Left ventricle myocardium inferior (tissue), 1 donor: Measurements from ENCODE around the gene SDHAF1. TPM values are rescaled to one million over a fixed set of nuclear protein-coding genes. Genes with fewer than 3 reads are reported as not detected.
"Not testable (repeated sequence)": the region's sequence is repeated elsewhere in the genome, so short reads cannot be mapped to it uniquely, and the experiment has no call there.

ENCODE experiments used
- DNase-seq: peaks from one replicate; pipeline ENCODE4 v3.0.0-alpha.2; 2020
- H3K27ac ChIP-seq: fragments of 200-600 bp; replicated peaks from 2 replicates; pipeline ENCODE4 v1.8.0; 2021
- H3K27me3 ChIP-seq: fragments of 200-600 bp; 2 replicates; pipeline ENCODE4 v1.8.0; 2021; ENCODE audit warnings: low read depth
- H3K36me3 ChIP-seq: fragments of 200-600 bp; 2 replicates; pipeline ENCODE4 v1.8.0; 2021
- H3K4me1 ChIP-seq: fragments of 200-600 bp; 2 replicates; pipeline ENCODE4 v1.8.0; 2021
- H3K4me3 ChIP-seq: fragments of 200-600 bp; 2 replicates; pipeline ENCODE4 v1.8.0; 2021; ENCODE audit warnings: mild to moderate bottlenecking, moderate library complexity
- H3K9me3 ChIP-seq: fragments of 200-600 bp; replicated peaks from 2 replicates; pipeline ENCODE4 v1.8.0; 2021
- intact Hi-C: fragments of 100-400 bp; cut with micrococcal nuclease; formaldehyde crosslinking; loops from one replicate; pipeline ENCODE4 v1.11.0; 2022
- long read RNA-seq: library from polyadenylated mRNA; unstranded; transcript quantifications from one replicate; pipeline ENCODE4 v2.0.0, GENCODE V29; 2021
- total RNA-seq: library from RNA; stranded (reverse); fragmentation: NEBNext Ultra II Directional; extraction: Animal tissue kit (Norgen Biotek cat#: 25700); gene quantifications from one replicate; pipeline ENCODE4 v1.2.1, GENCODE V29; 2021
- TF ChIP-seq, protein P1 (sequence below): fragments of 200-600 bp; IDR thresholded peaks from 2 replicates; pipeline ENCODE4 v1.8.0; 2021; ENCODE audit warnings: antibody characterized with exemption, mild to moderate bottlenecking, borderline replicate concordance
- donor health status: DM: no; HTN: yes; CAD: no; lungs with severe emphysema.

The SDHAF1 gene, protein sequence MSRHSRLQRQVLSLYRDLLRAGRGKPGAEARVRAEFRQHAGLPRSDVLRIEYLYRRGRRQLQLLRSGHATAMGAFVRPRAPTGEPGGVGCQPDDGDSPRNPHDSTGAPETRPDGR
- total RNA-seq, result 10.3 TPM
- long read RNA-seq, transcript SDHAF1-201 (1 exons, 1,117 nt), result major isoform, 27 of 27 reads
- long read RNA-seq, partial matches to known transcripts, result 0 of 27 reads
- long read RNA-seq, other reads (novel, unspliced or antisense), result 0 of 27 reads

DNA sequence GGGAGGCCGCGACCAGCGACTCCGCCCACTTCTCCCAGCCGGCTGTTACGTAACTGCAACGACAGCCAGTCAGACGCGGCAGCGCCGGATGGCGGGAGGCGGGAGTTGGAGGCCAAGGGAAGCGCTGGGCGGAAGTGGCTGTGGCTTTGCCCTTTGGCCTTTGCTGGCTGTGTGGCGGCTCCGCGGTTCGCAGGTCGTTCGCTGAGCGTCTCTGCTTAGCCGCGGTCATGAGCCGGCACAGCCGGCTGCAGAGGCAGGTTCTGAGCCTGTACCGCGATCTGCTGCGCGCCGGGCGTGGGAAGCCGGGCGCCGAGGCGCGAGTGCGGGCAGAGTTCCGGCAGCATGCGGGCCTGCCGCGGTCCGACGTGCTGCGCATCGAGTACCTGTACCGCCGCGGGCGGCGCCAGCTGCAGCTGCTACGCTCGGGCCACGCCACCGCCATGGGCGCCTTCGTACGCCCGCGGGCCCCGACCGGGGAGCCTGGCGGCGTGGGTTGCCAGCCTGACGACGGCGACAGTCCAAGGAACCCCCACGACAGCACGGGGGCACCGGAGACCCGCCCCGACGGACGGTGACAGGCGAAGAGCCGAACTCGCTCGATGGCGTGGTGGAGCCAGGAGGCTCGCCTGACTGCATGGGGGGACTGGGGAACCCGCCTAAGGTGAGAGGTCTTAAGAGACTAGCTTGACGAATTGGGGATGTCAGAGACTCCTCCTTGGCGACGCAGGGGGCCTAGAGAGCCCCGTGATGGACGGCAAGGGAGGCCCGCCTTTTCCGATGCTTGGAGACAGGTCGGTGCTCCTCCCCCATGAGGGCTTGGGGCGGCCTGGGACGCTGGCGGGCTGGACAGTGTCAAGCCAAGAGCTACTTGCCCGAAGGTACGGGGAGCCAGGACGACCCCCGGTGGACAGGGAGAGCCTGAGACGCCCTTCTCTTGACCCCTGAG is at the start of gene SDHAF1:
TSS of gene SDHAF1 (plus strand) at position 141 of the 946 bp plus-strand sequence. CDS start at position 228, 87 bp downstream.
- Histone ChIP-seq H3K4me3 (peak within 1 kb of the TSS; percentile 97), H3K27me3 (no peaks in the 10 kb centered on the region), H3K27ac (peak within 1 kb of the TSS; percentile 93), H3K36me3 (peaks cover 16% of the 10 kb centered on the region), H3K4me1 (peaks cover 49% of the 10 kb centered on the region), H3K9me3 (no peaks in the 10 kb centered on the region)
- DNase-seq, result peak; percentile 98
- intact Hi-C loops, result no loop called here
- TF ChIP-seq, protein P1, sequence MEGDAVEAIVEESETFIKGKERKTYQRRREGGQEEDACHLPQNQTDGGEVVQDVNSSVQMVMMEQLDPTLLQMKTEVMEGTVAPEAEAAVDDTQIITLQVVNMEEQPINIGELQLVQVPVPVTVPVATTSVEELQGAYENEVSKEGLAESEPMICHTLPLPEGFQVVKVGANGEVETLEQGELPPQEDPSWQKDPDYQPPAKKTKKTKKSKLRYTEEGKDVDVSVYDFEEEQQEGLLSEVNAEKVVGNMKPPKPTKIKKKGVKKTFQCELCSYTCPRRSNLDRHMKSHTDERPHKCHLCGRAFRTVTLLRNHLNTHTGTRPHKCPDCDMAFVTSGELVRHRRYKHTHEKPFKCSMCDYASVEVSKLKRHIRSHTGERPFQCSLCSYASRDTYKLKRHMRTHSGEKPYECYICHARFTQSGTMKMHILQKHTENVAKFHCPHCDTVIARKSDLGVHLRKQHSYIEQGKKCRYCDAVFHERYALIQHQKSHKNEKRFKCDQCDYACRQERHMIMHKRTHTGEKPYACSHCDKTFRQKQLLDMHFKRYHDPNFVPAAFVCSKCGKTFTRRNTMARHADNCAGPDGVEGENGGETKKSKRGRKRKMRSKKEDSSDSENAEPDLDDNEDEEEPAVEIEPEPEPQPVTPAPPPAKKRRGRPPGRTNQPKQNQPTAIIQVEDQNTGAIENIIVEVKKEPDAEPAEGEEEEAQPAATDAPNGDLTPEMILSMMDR, result no peak

DNA sequence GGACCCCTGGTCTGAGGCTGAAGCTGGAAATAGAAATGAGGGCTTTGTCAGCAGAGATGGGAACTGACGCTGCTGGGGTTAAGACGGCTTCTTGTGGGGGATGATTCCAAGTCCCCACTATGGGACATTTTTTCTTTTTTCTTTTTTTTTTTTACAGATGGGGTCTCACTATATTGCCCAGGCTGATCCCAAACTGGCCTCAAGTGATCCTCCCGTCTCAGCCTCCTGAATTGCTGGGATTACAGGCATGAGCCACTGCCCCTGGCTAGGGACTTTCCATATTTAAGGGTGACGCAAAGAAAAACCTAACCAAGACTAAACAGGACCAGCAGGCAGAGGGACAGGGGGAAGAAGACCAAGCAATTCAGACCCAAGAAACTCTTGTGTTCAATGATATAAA is 48.8 kb upstream of the SDHAF1 start:
- intact Hi-C loops, result no loop called here
- Histone ChIP-seq H3K27ac (no peak overlapping the region), H3K9me3 (no peaks in the 10 kb centered on the region), H3K36me3 (peaks cover 17% of the 10 kb centered on the region), H3K4me1 (no peaks in the 10 kb centered on the region), H3K27me3 (no peaks in the 10 kb centered on the region), H3K4me3 (no peak overlapping the region)
- TF ChIP-seq, protein P1, result no peak
- no peak for DNase-seq

DNA sequence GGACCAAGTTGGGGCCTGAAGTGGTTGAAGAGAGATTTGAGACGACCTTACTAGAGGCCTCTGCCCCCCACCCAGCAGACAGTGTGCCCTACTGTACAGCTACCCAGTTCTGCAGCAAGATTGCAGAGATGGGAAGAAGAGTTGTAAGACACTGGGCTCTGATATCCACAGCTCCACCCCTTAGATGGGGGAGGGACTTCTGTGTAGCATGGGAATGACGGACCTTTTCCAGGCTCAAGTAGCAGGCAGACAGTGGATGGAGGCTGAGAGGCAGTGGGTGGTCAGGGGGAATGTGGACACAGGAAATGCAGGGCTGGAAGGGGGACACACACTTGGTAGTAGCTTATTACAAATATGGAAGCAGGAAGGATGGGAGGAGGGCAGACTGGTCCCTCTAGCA is 45.9 kb upstream of the SDHAF1 start:
- Histone ChIP-seq H3K4me3 (no peak overlapping the region), H3K36me3 (peaks cover 9% of the 10 kb centered on the region), H3K27me3 (peaks cover 18% of the 10 kb centered on the region), H3K27ac (no peak overlapping the region), H3K9me3 (no peaks in the 10 kb centered on the region), H3K4me1 (no peaks in the 10 kb centered on the region)
- intact Hi-C loops, result no loop called here
- TF ChIP-seq, protein P1, result no peak
- no peak for DNase-seq

DNA sequence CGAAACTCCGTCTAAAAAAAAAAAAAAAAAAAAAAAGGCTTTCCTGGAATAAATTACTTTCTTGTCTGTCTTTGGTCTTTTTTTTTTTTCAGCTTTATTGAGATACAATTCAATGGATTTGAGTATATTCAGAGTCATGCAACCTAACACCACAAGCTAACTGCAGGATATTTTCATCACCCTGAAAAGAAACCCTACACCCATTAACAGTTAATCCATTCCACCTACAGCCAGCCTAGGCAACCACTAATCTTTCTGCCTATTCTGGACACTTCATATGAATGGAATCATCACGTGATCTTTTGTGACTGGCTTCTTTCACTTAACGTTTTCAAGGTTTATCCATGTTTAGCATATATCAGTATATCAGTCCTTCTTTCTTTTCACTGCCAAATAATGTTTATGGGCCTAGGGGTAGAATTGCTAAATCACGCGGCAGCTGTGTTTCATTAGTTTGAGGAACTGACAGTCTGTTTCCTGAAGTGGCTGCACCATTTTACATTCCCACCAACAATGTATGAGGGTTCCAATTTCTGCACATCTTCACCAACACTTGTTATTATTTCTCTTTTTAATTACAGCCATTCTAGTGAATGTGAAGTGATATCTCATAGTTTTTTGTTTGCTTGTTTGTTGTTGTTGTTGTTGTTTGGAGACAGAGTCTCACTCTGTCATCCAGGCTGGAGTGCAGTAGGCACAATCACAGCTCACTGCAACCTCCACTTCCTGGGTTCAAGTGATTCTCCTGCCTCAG is 38.9 kb upstream of the SDHAF1 start:
- Histone ChIP-seq H3K4me1 (peaks cover 11% of the 10 kb centered on the region), H3K9me3 (peaks cover 8% of the 10 kb centered on the region), H3K4me3 (no peak overlapping the region), H3K36me3 (no peaks in the 10 kb centered on the region), H3K27ac (no peak overlapping the region), H3K27me3 (peaks cover 75% of the 10 kb centered on the region)
- DNase-seq, result no peak
- TF ChIP-seq, protein P1, result no peak
- intact Hi-C loops, result no loop called here

DNA sequence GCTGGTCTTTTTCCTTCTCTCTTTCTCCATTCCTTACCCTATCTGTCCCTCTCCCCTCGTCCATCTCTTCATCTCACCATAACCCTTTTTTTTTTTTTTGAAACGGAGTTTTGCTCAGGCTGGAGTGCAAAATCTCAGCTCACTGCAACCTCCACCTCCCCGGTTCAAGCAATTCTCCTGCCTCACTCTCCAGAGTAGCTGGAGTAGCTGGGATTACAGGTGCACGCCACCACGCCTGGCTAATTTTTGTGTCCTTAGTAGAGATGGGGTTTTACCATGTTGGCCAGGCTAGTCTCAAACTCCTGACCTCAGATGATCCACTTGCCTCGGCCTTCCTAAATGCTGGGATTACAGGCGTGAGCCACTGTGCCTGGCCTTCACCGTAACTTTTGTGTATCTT is 37.6 kb upstream of the SDHAF1 start:
- DNase-seq, H3K36me3 ChIP-seq: not testable (repeated sequence)
- H3K27me3 ChIP-seq, result peaks cover 88% of the 10 kb centered on the region

More for the DNA sequence above, 37.6 kb upstream of the SDHAF1 start:
- H3K9me3 ChIP-seq, intact Hi-C loops, H3K27ac ChIP-seq, H3K4me3 ChIP-seq: not testable (repeated sequence)
- H3K4me1 ChIP-seq, result peaks cover 11% of the 10 kb centered on the region
